ENCODE measurements around the gene SLC6A20.

DNA sequence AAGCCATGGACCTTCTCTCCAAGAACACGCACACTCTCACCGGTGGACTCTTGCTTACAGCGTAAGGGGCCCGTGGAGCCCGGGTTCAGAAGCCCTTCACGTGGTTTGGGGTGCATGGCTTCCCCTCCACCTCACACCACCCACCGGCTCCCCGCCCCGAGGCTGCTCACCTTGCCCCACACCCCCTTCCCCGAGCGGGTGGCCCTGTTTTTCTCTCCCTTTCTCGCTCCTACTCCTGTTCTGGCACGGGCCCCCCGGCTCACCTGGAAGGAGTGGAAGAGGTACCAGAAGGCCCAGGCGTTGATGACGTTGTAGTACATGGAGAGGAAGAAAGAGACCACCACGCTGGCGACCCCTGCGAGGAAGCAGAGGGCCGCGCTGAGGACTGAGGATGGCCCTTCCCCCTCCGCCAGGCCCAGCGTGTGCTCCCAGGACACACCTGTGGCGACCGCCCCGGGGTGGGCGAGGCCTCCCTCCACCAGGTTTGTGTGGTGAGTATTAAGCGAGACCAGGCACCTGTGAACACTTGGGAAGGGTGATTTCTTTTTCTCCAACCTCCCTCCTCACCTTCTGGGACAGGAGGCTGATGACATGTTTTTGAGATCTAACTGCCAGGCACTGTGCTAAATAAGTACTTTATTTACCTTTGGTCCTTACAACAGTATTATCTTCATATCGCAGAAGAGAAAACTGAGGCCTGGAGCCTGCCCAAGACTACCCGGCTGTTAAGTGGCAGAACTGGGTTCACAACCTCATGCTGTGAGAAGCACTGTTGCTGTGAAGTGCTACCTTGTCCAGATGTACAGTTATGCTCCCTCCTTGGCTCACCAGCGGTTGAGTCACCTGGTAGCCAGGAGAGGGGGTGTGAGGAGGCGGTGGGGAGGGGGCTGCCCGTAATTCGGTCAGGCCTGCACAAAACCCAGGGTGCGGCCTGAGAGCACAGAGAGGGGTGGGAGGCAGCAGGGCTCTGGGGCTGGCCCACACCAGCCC, 16.3 kb downstream of the SLC6A20 start:
- TF ChIP-seq POLR2A (IDR thresholded peaks at IDR 0.05), result no peak
- TF ChIP-seq, protein P1, sequence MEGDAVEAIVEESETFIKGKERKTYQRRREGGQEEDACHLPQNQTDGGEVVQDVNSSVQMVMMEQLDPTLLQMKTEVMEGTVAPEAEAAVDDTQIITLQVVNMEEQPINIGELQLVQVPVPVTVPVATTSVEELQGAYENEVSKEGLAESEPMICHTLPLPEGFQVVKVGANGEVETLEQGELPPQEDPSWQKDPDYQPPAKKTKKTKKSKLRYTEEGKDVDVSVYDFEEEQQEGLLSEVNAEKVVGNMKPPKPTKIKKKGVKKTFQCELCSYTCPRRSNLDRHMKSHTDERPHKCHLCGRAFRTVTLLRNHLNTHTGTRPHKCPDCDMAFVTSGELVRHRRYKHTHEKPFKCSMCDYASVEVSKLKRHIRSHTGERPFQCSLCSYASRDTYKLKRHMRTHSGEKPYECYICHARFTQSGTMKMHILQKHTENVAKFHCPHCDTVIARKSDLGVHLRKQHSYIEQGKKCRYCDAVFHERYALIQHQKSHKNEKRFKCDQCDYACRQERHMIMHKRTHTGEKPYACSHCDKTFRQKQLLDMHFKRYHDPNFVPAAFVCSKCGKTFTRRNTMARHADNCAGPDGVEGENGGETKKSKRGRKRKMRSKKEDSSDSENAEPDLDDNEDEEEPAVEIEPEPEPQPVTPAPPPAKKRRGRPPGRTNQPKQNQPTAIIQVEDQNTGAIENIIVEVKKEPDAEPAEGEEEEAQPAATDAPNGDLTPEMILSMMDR (IDR thresholded peaks at IDR 0.05), result no peak
